HCT116 (cell line): ENCODE results near the gene CCSAP. TPM values are rescaled to one million over a fixed set of nuclear protein-coding genes. Genes with fewer than 3 reads are reported as not detected.

Experiments
- ATAC-seq: fragments of 200-7000 bp; cut with Tn5 transposase; 2 replicates; pipeline ENCODE4 v1.9.1; 2020; ENCODE audit warnings: mild to moderate bottlenecking, moderate library complexity
- BruUV-seq: library from RNA; stranded (reverse); fragments of 400-500 nt; replicated peaks from 2 replicates; lab custom pipeline; 2021; lab: Mats Ljungman, UMichigan
- CTCF ChIA-PET: fragments of 300-600 bp; sonication (Branson Sonifier 250); formaldehyde crosslinking; loops from one replicate; lab custom pipeline; 2021; ENCODE audit warnings: antibody characterized with exemption; lab: Charles Lee
- POLR2A ChIA-PET: fragments of 300-600, 350-600 bp; sonication (Branson Sonifier 250); formaldehyde crosslinking; loops from one replicate; lab custom pipeline; 2021; ENCODE audit warnings: antibody characterized with exemption; lab: Charles Lee
- RAD21 ChIA-PET, 2 experiments: fragments of 300-600 bp; sonication (Branson Sonifier 250); formaldehyde crosslinking; loops; one replicate each; lab custom pipeline; 2023; ENCODE audit warnings: low total read pairs in 2 of 2; ENCODE audit not compliant: uncharacterized antibody in 2 of 2, unreplicated experiment in 2 of 2, low non-redundant PET in 1 of 2; lab: Charles Lee
- DNase-seq: peaks from one replicate; pipeline ENCODE4 v3.0.0-alpha.2; 2010; ENCODE audit warnings: low read depth, low spot score
- H2AFZ ChIP-seq: fragments of 200-600 bp; shearing (Covaris generic), sonication (generic); 2 replicates; pipeline ENCODE4 v1.6.1; 2017; ENCODE audit warnings: low read depth, mixed run types, mixed read lengths, antibody characterized with exemption, low read length; ENCODE audit not compliant: poor library complexity, severe bottlenecking
- H3K27ac ChIP-seq: 2 replicates; pipeline ENCODE4 v1.5.1; 2012; ENCODE audit warnings: low read depth, low read length
- H3K27me3 ChIP-seq: fragments of 200-600 bp; sonication (generic); 2 replicates; pipeline ENCODE4 v1.6.1; 2016; ENCODE audit warnings: mixed run types, low read length, mixed read lengths; ENCODE audit not compliant: insufficient read depth
- H3K36me3 ChIP-seq, 2 experiments: fragments of 200-500 bp in 1 of 2; fragments of 200-600 bp in 1 of 2; sonication (Bioruptor generic) in 1 of 2; sonication (generic) in 1 of 2; 2 replicates each; pipeline versions ENCODE4 v1.5.1 to v1.6.1; 2014 to 2016; ENCODE audit warnings: low read length in 2 of 2, inconsistent platforms in 1 of 2, mixed read lengths in 1 of 2, mixed run types in 1 of 2; ENCODE audit not compliant: insufficient read depth in 2 of 2, control insufficient read depth in 1 of 2
- H3K4me1 ChIP-seq, 2 experiments: fragments of 200-600 bp in 1 of 2; sonication (generic) in 1 of 2; 2 replicates each; pipeline versions ENCODE4 v1.5.1 to v1.6.1; 2012 to 2017; ENCODE audit warnings: low read length in 2 of 2, inconsistent platforms in 1 of 2, mild to moderate bottlenecking in 1 of 2, mixed read lengths in 1 of 2, mixed run types in 1 of 2, moderate library complexity in 1 of 2; ENCODE audit not compliant: insufficient read depth in 2 of 2, control insufficient read depth in 1 of 2
- H3K4me2 ChIP-seq: fragments of 200-600 bp; sonication (generic); 2 replicates; pipeline ENCODE4 v1.6.1; 2017; ENCODE audit warnings: mixed run types, low read length, mixed read lengths
- H3K4me3 ChIP-seq, 2 experiments: fragments of 200-600 bp in 1 of 2; sonication (generic) in 1 of 2; replicated peaks in 1 of 2; 2 replicates each; pipeline ENCODE4 v1.5.1; 2011 to 2016; ENCODE audit warnings: low read length in 2 of 2, control low read depth in 1 of 2, low read depth in 1 of 2, mild to moderate bottlenecking in 1 of 2, mixed read lengths in 1 of 2, mixed run types in 1 of 2
- H3K79me2 ChIP-seq: fragments of 200-600 bp; sonication (generic); 2 replicates; pipeline ENCODE4 v1.6.1; 2017; ENCODE audit warnings: mild to moderate bottlenecking, mixed run types, low read length, moderate library complexity, mixed read lengths; ENCODE audit not compliant: insufficient read depth
- H3K9ac ChIP-seq: fragments of 200-600 bp; sonication (generic); 2 replicates; pipeline ENCODE4 v1.6.1; 2016; ENCODE audit warnings: low read length, mixed read lengths
- H3K9me2 ChIP-seq: fragments of 200-600 bp; sonication (generic), shearing (Covaris generic); 2 replicates; pipeline ENCODE4 v1.6.1; 2017; ENCODE audit warnings: mixed run types, mild to moderate bottlenecking, moderate library complexity; ENCODE audit not compliant: insufficient read depth
- H3K9me3 ChIP-seq, 2 experiments: fragments of 200-500 bp in 1 of 2; fragments of 200-600 bp in 1 of 2; sonication (Bioruptor generic) in 1 of 2; sonication (generic) in 1 of 2; 2 replicates each; pipeline ENCODE4 v1.6.1; 2014 to 2017; ENCODE audit warnings: low read length in 2 of 2, mixed read lengths in 2 of 2, inconsistent platforms in 1 of 2, low read depth in 1 of 2, mild to moderate bottlenecking in 1 of 2, mixed run types in 1 of 2, moderate library complexity in 1 of 2; ENCODE audit not compliant: control insufficient read depth in 1 of 2, insufficient read depth in 1 of 2
- H4K20me1 ChIP-seq: fragments of 200-600 bp; sonication (generic), shearing (Covaris generic); 2 replicates; pipeline ENCODE4 v1.6.1; 2017; ENCODE audit warnings: mixed run types, mild to moderate bottlenecking, moderate library complexity; ENCODE audit not compliant: insufficient read depth
- CBX3 ChIP-seq: IDR thresholded peaks from 2 replicates; pipeline ENCODE4 v1.6.1; 2012; ENCODE audit warnings: low read depth
- CEBPB ChIP-seq: IDR thresholded peaks from 2 replicates; pipeline ENCODE4 v1.6.1; 2012; ENCODE audit warnings: low read depth
- ELF1 ChIP-seq: IDR thresholded peaks from 2 replicates; pipeline ENCODE4 v1.6.1; 2012; ENCODE audit warnings: low read depth, borderline replicate concordance
- EZH2phosphoT487 ChIP-seq: fragments of 200-600 bp; IDR thresholded peaks from 2 replicates; pipeline ENCODE4 v1.6.1; 2018; ENCODE audit warnings: antibody characterized with exemption, borderline replicate concordance
- FOSL1 ChIP-seq: IDR thresholded peaks from 2 replicates; pipeline ENCODE4 v1.6.1; 2012; ENCODE audit warnings: low read depth
- JUND ChIP-seq: IDR thresholded peaks from 2 replicates; pipeline ENCODE4 v1.6.1; 2012
- POLR2AphosphoS5 ChIP-seq: IDR thresholded peaks from 2 replicates; pipeline ENCODE4 v1.6.1; 2011; ENCODE audit warnings: mild to moderate bottlenecking, low read depth, low read length, moderate library complexity
- RAD21 ChIP-seq: IDR thresholded peaks from 2 replicates; pipeline ENCODE4 v1.6.1; 2012; ENCODE audit warnings: low read depth, mild to moderate bottlenecking
- SIN3A ChIP-seq: IDR thresholded peaks from 2 replicates; pipeline ENCODE4 v1.6.1; 2012; ENCODE audit warnings: low read depth
- SP1 ChIP-seq: IDR thresholded peaks from 2 replicates; pipeline ENCODE4 v1.6.1; 2012; ENCODE audit warnings: low read depth
- SRF ChIP-seq: IDR thresholded peaks from 2 replicates; pipeline ENCODE4 v1.6.1; 2012; ENCODE audit warnings: low read depth
- TCF7L2 ChIP-seq: IDR thresholded peaks from 2 replicates; pipeline ENCODE4 v1.7.0; 2011; ENCODE audit warnings: borderline replicate concordance, inconsistent platforms; ENCODE audit not compliant: insufficient read depth, insufficient read length; ENCODE audit errors: extremely low read depth
- ZNF274 ChIP-seq: fragments of 200-500 bp; sonication (Bioruptor generic); IDR thresholded peaks from 2 replicates; pipeline ENCODE4 v1.6.1; 2014; ENCODE audit warnings: mild to moderate bottlenecking, low read depth, low read length, inconsistent platforms
- intact Hi-C: fragments of 100-400 bp; cut with micrococcal nuclease; formaldehyde crosslinking; loops from 2 replicates; pipeline ENCODE4 v1.10.0; 2022
- total RNA-seq: library from RNA; stranded (reverse); gene quantifications from one replicate; pipeline ENCODE4 v1.2.1, GENCODE V29; 2021; ENCODE audit not compliant: unreplicated experiment
- TF ChIP-seq, protein P1 (sequence below): IDR thresholded peaks from 2 replicates; pipeline ENCODE4 v1.6.1; 2012
- TF ChIP-seq, protein P2 (sequence below): IDR thresholded peaks from 2 replicates; pipeline ENCODE4 v1.6.1; 2011; ENCODE audit warnings: mild to moderate bottlenecking, low read length, moderate library complexity; ENCODE audit not compliant: insufficient replicate concordance; ENCODE audit errors: extremely low read depth
- TF ChIP-seq, protein P3 (sequence below), 3 experiments: fragments of 200-600 bp in 1 of 3; sonication (generic) in 1 of 3; IDR thresholded peaks in 2 of 3; conservative IDR thresholded peaks in 1 of 3; 2 replicates each; pipeline ENCODE4 v1.5.1; 2012 to 2017; ENCODE audit warnings: low read depth in 2 of 3, low read length in 2 of 3, antibody characterized with exemption in 1 of 3, borderline replicate concordance in 1 of 3, control low read depth in 1 of 3, mild to moderate bottlenecking in 1 of 3, mixed read lengths in 1 of 3, mixed run types in 1 of 3, moderate library complexity in 1 of 3; ENCODE audit not compliant: insufficient read depth in 1 of 3
- TF ChIP-seq, protein P4 (sequence below): IDR thresholded peaks from 2 replicates; pipeline ENCODE4 v1.6.1; 2012

CCSAP gene
- total RNA-seq, 1 experiment from 2014 or later: 10.9 TPM

DNA sequence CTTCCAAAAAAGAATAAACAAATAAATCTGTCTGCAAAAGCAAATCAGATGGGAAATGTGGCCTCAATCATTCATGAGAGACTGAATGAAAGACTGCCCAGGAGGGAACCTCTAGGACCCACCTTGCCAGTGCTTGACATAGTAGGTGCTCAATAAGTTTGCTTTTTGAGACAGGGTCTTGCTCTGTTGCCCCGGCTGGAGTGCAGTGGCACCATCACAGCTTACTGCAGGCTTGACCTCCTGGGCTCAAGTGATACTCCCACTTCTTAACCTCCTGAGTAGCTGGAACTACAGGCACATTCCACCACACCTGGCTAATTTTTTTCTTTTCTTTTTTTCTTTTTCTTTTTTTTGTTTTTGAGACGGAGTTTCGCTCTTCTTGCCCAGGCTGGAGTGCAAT is 40.3 kb upstream of the CCSAP start:
- ChIA-PET POLR2A (no interaction called here), RAD21 (no interaction called here), CTCF (no interaction called here)
- Histone ChIP-seq H3K27ac (no peak overlapping the region), H3K4me1 (no peaks in the 10 kb centered on the region), H4K20me1 (no peaks in the 10 kb centered on the region), H3K9me2 (no peaks in the 10 kb centered on the region), H3K4me2 (no peak overlapping the region), H2AFZ (no peak overlapping the region), H3K79me2 (no peaks in the 10 kb centered on the region), H3K9me3 (no peaks in the 10 kb centered on the region), H3K9ac (no peak overlapping the region), H3K27me3 (no peaks in the 10 kb centered on the region), H3K36me3 (no peaks in the 10 kb centered on the region), H3K4me3 (no peak overlapping the region)
- no peak for ATAC-seq
- no TSS peak for BruUV-seq
- TF ChIP-seq ELF1 (no peak), POLR2AphosphoS5 (no peak), EZH2phosphoT487 (no peak), ZNF274 (no peak), TCF7L2 (no peak), JUND (no peak), RAD21 (no peak), SIN3A (no peak), SP1 (no peak), CEBPB (no peak), CBX3 (no peak), SRF (no peak), FOSL1 (no peak)
- TF ChIP-seq, protein P1, sequence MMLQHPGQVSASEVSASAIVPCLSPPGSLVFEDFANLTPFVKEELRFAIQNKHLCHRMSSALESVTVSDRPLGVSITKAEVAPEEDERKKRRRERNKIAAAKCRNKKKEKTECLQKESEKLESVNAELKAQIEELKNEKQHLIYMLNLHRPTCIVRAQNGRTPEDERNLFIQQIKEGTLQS: no peak
- TF ChIP-seq, protein P2, sequence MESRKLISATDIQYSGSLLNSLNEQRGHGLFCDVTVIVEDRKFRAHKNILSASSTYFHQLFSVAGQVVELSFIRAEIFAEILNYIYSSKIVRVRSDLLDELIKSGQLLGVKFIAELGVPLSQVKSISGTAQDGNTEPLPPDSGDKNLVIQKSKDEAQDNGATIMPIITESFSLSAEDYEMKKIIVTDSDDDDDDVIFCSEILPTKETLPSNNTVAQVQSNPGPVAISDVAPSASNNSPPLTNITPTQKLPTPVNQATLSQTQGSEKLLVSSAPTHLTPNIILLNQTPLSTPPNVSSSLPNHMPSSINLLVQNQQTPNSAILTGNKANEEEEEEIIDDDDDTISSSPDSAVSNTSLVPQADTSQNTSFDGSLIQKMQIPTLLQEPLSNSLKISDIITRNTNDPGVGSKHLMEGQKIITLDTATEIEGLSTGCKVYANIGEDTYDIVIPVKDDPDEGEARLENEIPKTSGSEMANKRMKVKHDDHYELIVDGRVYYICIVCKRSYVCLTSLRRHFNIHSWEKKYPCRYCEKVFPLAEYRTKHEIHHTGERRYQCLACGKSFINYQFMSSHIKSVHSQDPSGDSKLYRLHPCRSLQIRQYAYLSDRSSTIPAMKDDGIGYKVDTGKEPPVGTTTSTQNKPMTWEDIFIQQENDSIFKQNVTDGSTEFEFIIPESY: no peak
- TF ChIP-seq, protein P3, sequence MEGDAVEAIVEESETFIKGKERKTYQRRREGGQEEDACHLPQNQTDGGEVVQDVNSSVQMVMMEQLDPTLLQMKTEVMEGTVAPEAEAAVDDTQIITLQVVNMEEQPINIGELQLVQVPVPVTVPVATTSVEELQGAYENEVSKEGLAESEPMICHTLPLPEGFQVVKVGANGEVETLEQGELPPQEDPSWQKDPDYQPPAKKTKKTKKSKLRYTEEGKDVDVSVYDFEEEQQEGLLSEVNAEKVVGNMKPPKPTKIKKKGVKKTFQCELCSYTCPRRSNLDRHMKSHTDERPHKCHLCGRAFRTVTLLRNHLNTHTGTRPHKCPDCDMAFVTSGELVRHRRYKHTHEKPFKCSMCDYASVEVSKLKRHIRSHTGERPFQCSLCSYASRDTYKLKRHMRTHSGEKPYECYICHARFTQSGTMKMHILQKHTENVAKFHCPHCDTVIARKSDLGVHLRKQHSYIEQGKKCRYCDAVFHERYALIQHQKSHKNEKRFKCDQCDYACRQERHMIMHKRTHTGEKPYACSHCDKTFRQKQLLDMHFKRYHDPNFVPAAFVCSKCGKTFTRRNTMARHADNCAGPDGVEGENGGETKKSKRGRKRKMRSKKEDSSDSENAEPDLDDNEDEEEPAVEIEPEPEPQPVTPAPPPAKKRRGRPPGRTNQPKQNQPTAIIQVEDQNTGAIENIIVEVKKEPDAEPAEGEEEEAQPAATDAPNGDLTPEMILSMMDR (IDR thresholded peaks at IDR 0.05 in 2 of 3, conservative IDR thresholded peaks at IDR 0.05 in 1 of 3; ENCODE audit: borderline replicate concordance in 1 of 3, insufficient read depth in 1 of 3, low read depth in 2 of 3, low read length in 2 of 3): no peak
- TF ChIP-seq, protein P4, sequence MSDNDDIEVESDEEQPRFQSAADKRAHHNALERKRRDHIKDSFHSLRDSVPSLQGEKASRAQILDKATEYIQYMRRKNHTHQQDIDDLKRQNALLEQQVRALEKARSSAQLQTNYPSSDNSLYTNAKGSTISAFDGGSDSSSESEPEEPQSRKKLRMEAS: no peak
- intact Hi-C loops: no loop called here
- DNase-seq: no peak
